Anterior cingulate cortex (tissue), 58 donors: ENCODE data around the gene OR2F2.

ENCODE experiments used
- DNase-seq, 58 donors: peaks; one replicate each; lab custom pipeline; 2025; lab: John Stamatoyannopoulos, UW

Gene OR2F2, protein sequence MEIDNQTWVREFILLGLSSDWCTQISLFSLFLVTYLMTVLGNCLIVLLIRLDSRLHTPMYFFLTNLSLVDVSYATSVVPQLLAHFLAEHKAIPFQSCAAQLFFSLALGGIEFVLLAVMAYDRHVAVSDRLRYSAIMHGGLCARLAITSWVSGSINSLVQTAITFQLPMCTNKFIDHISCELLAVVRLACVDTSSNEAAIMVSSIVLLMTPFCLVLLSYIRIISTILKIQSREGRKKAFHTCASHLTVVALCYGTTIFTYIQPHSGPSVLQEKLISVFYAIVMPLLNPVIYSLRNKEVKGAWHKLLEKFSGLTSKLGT

DNA sequence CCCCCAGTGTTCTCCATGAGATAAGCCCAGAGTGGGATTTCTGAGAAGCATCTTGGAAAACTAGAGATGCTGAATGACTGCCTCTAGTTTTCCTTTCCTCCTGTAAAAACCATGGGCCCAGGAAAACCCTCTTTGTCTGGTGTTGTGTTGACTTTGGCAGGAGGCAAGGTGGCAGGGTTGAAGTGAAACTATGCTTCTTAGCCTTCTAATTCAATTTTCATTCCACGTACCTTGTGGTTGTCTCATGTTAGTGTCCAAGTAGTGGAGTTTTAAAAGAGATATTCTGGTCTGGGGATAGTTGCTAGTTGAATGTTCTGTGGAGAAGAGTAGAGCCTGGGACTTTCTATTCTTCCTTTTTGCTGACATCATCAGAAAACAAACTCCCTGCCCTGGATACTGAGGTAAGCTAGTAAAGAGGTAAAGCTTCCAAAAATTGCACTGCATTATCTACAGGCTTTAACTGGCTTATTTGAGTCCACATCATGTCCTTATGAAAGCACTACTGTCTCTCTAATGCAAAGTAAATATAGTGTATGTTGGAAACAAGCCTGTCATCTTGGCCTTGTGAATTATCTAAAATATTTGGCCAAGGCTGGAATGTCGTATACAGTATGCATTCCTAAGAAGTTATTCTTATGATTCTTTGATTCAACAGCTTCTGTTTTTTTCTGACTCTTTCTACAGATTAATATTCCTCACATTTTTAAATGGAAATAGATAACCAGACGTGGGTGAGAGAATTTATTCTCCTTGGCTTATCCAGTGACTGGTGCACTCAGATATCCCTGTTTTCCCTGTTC lies at the start of gene OR2F2:
OR2F2 (plus strand) TSS at position 708 of the 800 bp plus-strand sequence; CDS start at position 708, 0 bp downstream.
- DNase-seq = no peak

DNA sequence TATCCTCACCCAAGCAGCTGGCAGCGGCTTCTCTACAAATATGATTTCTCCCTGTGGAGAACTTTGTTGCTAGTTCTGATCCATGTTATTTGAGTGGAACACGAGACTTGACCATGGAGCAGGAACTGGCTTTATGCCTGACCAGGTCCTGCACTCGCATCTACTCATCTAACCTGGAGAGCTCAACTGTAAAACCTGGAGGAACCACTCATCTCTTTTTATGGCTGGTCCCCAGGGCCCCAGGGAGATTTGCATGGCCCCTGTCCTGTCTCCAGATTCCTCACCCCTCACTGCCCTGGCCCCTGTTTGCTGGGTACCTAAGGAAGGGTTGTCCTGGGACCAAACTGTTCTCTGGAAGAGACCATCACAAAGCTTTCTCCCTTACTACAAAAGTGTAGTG lies 49.1 kb upstream of the OR2F2 start:
- DNase-seq = no peak

DNA sequence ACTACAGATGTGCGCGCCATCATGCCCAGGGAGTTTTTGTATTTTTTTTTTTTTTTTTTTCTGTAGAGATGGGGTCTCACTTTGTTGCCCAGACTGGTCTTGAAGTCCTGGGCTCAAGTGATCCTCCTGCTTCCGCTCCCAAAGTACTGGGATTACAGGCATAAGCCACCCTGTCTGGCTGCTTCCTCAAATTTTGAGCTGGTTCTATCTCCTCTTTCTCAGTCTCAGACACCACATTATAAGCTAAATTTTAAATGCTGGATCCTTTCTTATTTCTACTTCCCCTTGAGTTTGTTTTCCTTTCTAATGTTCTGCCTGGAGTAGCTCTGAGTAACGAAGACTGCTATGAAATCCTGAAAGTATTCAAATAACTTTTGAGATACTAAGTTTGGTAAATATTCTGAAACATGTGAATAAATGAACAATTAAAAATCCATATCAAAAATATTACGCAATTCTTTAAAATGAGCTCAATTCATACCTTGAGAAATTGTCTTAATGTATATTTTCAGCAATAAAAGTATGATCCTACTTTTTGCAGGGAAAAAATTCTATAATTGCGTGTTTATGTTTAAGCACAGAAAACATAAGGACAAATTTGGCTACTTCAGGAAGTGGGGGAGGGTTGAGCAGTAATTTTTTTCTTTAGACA lies 48.1 kb upstream of the OR2F2 start:
- DNase-seq = no peak

DNA sequence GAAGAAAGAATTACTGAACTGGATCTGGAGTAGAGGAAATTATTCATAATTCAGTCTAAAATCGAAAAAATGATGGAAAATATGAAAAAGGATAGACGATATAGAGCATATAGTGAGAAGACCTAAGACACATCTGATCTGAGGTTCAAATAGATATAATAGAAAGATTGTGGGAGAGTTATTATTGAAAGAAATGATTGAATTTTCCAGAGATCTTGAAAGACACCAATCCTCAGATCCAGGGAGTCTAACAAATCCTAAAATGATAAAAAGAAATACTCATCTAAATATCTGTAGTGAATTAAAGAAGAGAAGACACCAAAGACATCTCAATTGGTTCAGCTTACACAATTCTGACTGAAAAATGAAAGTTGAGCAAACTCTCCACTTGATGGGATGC lies 46.0 kb upstream of the OR2F2 start:
- no peak for DNase-seq

DNA sequence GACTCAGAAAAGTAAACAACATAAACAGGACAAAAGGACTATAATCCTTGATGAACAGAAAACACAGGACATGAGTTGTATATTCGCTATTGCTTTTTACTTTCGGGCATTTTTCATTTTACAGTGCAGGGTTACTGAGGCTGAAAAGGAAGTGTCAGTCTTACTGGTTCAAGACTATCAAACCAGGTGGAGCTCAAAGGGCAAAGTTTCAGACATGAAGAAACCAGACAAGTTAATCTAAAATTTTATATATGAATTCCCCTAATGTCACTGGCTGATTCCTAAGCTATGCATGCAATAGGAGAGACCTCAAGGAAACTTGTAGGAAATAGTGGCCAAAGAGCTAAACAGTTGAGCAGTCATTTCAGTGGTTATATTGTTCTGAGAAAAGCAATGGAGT lies 44.5 kb upstream of the OR2F2 start:
- DNase-seq = no peak

DNA sequence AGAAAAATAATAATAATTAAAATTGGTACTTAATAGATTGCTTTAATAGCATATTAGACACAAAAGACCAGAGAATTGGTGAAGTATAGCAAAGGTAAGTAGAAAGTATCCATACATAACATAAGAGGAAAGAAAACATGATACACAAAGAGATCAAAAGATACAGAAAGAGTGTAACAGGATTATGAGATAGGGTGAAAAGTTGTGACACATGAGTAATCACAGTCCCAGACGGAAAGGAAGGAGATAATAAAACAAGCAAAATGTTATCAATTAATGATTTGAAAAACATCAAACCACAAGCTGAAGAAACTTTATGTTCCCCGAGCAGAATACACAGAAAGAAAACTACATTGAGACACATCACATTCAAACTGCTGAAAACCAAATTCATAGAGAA lies 43.6 kb upstream of the OR2F2 start:
- DNase-seq = no peak

DNA sequence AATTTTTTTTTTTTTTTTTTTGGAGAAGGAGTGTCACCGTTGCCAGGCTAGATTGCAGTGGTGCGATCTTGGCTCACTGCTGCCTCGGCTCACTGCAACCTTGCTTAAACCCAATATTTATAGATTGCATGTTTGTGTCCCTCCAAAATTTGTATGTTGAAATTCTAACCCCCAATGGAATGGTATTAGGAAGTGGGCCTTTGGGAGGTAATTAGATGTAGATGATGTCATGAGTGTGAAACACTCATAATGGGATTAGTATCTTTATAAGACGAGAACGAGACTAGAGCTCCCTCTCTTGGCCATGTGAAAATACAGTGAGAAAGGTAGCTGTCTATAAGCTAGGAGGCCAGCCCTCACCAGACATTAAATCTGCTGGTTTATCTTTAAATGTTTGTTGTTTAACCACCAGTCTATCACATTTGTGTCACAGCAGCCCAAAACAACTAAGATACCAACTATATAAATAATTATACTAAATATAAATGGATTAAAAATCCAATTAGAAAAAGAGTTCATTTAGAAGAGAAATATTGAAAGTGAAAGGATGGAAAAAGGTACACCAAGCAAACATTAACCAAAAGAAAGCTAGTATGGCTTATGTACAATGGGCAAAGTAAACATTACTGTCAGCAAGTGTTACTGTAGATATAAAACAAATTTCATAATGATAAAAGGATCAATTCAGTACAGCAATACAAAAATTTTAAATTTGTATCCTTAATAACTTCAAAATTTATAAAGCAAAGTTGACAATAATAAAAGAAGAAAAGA lies 42.3 kb upstream of the OR2F2 start:
- no peak for DNase-seq

DNA sequence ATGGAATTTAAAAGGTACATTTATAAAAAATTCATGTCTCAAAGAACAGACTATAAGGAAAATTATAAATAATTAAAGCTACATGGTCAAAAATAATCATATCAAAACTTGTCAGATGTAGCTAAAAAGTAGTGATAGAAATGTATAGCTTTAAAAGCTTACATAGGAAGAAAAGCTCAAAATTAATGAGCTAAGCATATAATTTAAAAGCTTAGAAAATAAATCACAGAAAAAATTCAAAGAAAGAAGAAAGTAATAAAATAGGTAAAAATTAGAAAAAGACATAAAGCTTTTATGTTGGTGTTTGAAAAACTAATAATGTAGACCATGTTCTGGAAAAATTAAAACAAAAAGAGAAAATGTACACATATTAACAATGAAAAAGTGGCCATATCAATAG lies 38.4 kb upstream of the OR2F2 start:
- no peak for DNase-seq

DNA sequence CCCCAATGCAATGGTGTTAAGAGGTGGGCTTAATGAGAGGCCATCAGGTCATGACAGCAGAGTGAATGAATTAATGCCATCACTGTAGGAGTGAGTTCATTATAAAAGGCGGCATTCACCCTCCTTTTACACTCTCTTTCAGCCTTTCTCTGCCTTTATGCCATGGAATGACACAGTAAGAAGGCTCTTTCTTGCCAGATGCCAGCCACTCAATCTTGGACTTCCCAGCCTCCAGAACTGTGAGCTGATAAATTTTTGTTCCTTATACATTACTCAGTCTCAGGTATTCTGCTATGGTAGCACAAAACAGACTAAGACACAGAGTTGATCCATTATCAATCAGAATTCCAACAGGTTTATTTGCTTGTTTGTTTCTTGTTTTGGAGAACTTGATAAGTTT lies 36.2 kb upstream of the OR2F2 start:
- no peak for DNase-seq

DNA sequence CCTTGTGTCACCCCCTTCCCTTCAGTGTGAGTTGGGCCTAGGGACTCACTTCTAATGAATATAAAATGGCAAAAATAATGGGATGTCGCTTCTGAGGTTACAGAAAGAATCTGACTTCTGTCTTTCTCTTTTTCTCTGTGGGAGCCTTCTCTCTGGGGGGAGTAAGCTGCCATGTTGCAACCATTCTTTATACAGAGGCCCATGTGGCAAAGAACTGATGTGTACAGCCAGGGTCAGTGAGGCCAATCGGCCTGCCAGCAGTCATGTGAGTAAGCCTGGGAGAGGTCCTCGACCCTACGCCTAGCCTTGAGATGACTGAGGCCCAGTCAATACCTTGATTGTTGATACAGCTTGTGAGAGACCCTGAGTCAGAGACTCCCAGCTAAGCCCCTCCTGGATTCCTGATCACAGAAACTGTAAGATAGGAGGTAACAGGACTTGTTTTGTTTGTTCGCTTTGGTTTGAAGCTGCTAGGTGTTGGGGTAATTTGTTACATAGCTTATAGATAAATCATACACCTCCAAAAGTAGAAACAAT lies 34.7 kb upstream of the OR2F2 start:
- no peak for DNase-seq

DNA sequence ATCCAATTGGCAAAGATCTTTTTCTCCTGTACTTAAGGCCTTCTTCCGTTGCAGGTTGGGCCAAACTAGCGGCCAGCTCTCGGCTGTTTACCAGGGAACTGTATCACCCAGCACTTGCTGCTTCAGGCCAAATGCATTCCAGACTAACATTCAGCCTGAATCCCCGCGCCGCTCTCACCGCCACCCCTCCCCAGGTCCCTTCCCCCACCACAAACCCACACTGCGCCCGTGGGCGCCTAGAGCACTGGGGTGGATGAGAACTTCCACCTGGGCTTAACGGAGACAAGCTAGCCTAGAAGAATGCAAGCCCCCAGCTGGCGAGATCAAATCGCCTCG lies 33.7 kb upstream of the OR2F2 start:
- DNase-seq = peak in 27 of 58 donors; percentile 13 to 79 (median 54)

DNA sequence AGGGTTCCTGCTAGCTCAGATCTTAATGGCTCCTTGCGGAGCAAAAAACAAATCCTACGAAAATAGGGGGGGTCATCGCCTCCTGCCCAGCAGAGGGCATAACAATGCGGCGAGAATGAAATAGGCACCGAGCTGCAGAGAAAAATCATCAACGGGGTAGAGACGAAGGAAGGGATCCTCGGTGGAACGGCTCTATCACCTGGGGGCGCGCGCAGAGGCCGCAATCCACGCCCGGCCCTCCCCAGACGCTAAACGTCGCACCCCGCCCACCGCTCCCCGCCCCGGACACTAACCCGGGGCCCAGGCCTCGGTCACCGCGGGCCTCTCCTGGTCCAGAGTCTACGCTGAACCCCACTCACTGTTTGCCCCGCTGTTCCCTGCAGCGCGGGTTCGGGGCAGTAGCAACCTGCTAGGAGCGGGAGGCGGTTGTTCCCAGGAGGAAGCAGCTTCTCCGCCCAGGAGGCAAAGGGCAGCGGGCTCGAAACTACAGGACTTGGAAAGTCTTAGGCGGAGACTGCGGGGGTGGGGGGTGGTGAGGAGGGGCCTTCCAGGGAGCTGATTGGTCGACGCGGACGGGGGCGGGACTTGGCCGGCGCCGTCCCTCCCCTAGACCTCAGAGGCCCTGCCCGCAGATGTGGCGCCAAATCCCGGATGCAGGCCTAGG lies 33.2 kb upstream of the OR2F2 start, which contains the start of gene TCAF1:
TCAF1 (minus strand) TSS at position 509 of the 664 bp plus-strand sequence. CDS start 25,568 bp downstream, outside the sequence.
- peak; percentile 39 to 97 (median 91) for DNase-seq

DNA sequence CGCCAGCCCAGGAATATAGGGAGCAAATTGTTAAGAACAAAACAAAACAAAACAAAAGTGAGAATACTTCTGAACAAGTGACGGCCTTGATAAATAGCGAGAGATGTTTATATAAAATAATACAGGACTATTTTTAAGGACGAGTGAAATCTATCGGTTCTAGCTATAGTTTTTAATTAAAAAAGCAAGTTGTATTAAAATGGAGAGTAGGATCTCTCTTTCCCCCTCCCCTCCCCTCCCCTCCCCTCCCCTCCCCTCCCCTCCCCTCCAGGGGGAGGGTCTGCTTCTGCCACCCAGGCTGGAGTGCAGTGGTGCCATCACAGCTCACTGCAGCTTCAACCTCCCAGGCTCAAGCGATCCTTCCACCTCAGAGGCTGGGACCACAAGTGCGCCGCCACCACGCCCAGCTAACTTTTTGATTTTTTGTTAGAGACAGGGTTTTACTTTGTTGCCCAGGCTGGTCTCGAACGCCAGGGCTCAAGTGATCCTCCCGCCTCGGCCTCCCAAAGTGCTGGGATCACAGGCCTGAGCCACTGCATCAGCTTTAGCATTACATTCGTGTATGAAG lies 32.6 kb upstream of the OR2F2 start:
- no peak for DNase-seq

DNA sequence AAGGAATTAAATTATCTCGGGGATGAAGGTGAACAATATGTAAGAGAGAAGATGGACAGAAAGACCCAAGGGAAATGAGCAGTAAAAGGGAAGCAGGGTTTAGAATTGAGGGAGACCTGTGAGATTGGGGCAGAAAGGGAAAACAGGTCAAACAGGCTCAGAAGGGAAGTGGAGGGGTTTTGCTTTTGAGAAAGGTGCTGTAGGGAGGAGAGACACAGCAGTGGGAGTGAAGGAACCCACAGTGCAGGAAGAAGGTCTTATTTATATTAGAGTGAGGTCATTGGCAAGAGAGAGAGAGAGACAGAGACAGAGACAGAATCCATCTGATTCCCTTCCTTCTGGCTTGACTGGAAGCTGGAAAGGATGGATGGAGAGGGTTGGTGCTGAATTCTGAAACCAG lies 29.5 kb upstream of the OR2F2 start:
- DNase-seq = no peak

DNA sequence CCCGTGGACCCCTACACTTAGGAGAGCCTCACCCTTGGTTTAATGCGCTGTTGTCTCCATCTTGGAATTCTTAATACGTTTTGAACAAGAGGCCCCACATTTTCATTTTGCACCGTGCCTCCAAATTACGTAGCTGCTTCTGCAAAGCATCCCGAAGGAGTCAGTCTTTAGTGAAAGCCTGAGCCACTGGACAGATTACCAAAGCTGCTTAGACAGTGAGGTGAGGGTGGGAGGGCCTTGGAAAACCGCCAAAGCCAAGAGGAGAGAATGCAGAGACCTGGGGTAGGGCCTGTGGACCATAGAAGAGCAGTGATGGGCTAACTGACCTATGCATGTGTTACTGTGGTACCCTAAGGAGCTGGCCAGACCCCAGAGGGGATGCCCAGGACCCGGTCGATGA lies 28.9 kb upstream of the OR2F2 start:
- no peak for DNase-seq

DNA sequence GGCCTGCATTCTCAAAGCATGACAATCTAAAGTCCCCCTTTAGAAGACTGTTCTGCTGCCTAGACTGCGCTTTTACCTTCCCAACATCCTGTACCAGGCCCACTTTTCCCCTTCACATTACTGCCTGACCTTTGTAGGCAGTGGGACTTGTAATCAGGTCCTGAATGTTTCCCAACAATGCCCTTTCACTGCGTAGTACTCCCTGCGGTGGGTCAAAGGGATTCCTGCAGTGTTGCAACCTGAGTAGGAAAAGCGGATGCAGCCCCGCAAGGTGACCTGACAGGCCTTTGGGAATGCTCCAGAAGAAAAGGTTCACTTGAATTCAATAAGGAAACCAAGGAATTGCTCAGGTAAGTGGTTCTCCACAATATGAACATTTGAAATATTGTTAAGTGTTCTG lies 28.1 kb upstream of the OR2F2 start:
- no peak for DNase-seq

DNA sequence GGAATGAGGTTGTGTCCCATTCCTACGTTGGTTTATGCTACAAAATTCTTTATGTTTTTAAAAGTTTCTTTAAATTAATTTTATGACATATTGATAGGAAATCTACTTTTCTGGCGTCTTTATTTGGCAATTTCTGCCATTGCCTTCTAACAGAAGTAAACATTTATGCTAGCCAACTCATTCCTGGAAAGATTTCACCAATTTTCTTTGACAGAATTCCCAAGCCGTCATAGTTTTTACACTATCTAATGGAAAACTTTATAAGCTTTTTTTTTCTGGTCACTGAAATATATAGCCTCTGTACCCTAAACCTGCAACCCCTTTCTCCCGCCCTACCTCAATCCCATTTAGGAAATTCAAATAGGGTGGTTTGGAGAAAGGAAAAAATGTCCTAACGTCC lies 26.9 kb upstream of the OR2F2 start:
- no peak for DNase-seq

DNA sequence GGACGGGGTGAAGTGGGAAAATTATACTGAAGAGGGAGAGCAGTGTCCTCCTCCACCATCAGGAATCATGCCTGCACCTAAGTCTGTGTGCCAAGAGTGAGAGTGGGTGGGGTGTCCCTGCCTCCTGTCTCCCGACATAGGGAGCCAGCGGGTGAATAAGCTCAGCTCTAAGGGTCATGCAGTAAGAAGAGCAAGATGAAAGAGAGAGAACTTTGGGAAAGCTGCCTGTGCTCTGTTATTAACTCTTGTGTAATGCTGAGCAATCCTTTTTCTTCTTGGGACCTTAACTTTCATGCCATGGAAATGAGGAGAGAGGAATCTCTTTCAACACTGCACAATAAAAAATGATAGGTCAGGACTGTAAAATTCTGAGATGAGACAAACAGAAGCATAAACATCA lies 25.2 kb upstream of the OR2F2 start:
- DNase-seq = no peak

DNA sequence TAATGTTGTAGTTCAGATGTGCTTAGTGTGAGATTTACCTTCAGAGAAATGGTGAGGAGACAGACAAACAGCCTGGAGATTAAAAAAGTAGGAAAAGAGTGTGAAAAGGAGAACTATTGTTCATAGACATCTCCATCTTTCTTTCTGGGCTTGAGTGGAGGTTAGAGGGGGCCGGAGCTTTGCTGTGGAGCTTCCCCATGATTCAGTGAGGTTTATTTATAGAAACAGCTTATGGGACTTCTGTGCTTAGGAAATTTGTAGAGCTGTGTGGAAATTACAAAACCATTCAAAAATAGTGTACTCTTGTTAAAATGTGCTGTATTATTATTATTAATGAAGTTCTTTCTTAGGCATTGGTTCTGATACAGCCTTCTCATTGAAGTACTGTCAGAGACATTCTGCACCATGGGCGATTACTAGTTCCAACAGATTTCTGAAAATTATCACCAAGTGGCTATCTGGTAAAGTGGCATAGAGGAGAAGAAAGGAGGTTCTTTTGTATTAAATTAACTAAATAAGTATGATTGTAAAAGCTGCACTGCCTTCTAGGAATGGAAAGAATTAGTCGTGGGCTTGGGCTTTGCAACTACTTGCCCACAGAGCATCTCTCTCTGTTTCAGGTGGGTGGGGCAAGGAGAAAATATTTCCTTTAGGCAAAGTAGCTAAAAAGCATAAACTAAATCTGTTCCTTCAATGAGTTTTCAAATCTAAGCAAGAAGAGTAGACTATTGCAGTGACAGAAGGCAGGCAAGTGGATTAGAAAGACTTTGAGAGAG lies 24.4 kb upstream of the OR2F2 start:
- no peak for DNase-seq
